ENCODE data around the gene ITPRID1.

Gene ITPRID1

DNA sequence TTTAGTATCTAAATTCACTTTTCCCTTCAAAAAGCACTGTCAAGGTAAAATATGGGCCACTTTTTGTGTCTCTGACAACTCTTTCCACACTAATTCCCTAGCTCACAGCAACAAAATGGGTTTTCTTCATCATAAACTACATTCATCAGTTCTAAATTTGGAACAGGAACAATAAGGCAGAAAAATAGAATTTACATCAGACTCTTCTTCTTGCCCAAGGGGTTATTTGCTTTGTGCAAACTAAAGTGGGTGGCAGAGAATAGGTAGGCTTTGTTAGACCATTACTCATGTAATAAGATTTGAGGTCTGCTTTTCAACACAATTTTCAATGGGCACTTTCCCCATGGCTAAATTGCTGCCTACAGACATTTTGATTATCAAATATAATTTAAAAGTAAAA is 155.6 kb downstream of the ITPRID1 start:
- TF ChIP-seq CREB1 (IDR thresholded peaks at IDR 0.05; ENCODE audit: low read depth) (no peak), REST (IDR thresholded peaks at IDR 0.05; ENCODE audit: low read depth) (no peak), YY1 (IDR thresholded peaks at IDR 0.05; ENCODE audit: low read depth) (no peak), EP300 (IDR thresholded peaks at IDR 0.05; ENCODE audit: borderline replicate concordance) (no peak), RAD21 (IDR thresholded peaks at IDR 0.05; ENCODE audit: low read depth) (no peak), TEAD4 (IDR thresholded peaks at IDR 0.05) (no peak), CEBPB (IDR thresholded peaks at IDR 0.05) (no peak), TAF1 (IDR thresholded peaks at IDR 0.05; ENCODE audit: low read depth) (no peak), TCF12 (IDR thresholded peaks at IDR 0.05; ENCODE audit: low read depth) (no peak), ZBTB7A (IDR thresholded peaks at IDR 0.05; ENCODE audit: low read depth) (no peak), USF1 (IDR thresholded peaks at IDR 0.05) (no peak), EGR1 (IDR thresholded peaks at IDR 0.05) (no peak), NFIC (IDR thresholded peaks at IDR 0.05) (no peak), FOXM1 (IDR thresholded peaks at IDR 0.05; ENCODE audit: borderline replicate concordance, low read depth) (no peak)
- TF ChIP-seq, protein P1, sequence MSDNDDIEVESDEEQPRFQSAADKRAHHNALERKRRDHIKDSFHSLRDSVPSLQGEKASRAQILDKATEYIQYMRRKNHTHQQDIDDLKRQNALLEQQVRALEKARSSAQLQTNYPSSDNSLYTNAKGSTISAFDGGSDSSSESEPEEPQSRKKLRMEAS (IDR thresholded peaks at IDR 0.05): no peak

DNA sequence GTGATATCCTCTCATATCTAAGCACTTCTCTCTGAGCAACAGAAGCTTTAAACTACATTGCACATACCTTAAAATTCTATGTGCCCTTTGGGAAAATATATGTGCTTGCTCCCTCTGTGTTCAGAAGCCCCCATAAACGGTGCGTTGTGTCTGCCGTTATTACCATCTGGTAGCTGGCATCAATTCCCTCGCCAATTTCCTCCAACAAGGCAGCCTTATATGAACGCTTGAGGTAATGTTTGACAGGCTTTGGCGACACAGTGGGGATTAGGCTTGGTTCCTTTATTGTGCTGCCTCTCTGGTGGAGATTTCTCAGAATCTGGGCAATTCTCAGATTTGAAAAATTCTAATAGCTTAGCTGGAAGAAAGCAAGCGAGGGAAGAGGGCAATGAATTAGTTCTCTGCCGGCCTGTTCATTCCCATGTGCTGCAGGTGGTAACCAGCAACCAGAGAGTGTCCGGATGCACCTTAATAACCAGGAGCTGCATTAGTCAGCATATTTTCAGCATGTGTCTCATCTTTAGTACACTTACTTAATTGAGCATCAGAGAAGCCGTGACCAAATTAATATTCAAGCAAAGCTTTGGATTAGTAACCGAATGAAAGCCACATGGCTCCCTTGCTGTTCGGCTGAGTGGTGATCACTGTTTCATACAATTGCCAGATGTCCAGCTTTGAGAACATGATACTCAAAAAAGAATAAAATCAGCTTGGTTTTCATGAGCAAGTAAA is 165.8 kb downstream of the ITPRID1 start:
- TF ChIP-seq RAD21 (IDR thresholded peaks at IDR 0.05; ENCODE audit: low read depth): no peak
- no peak for TF ChIP-seq FOXM1 (IDR thresholded peaks at IDR 0.05; ENCODE audit: borderline replicate concordance, low read depth)
- no peak for TF ChIP-seq EP300 (IDR thresholded peaks at IDR 0.05; ENCODE audit: borderline replicate concordance)
- no peak for TF ChIP-seq TCF12 (IDR thresholded peaks at IDR 0.05; ENCODE audit: low read depth)
- no peak for TF ChIP-seq ZBTB7A (IDR thresholded peaks at IDR 0.05; ENCODE audit: low read depth)
- no peak for TF ChIP-seq NFIC (IDR thresholded peaks at IDR 0.05)
- TF ChIP-seq USF1 (IDR thresholded peaks at IDR 0.05): no peak
- TF ChIP-seq, protein P1 (IDR thresholded peaks at IDR 0.05): no peak
- TF ChIP-seq EGR1 (IDR thresholded peaks at IDR 0.05): no peak
- TF ChIP-seq TAF1 (IDR thresholded peaks at IDR 0.05; ENCODE audit: low read depth): no peak
- TF ChIP-seq YY1 (IDR thresholded peaks at IDR 0.05; ENCODE audit: low read depth): no peak
- TF ChIP-seq REST (IDR thresholded peaks at IDR 0.05; ENCODE audit: low read depth): no peak
- no peak for TF ChIP-seq TEAD4 (IDR thresholded peaks at IDR 0.05)
- TF ChIP-seq CEBPB (IDR thresholded peaks at IDR 0.05): no peak
- TF ChIP-seq CREB1 (IDR thresholded peaks at IDR 0.05; ENCODE audit: low read depth): no peak

GRCh38 chr7:31683445-31684225 is 169.7 kb downstream of the ITPRID1 start:
- TF ChIP-seq NFIC (IDR thresholded peaks at IDR 0.05): no peak
- TF ChIP-seq TAF1 (IDR thresholded peaks at IDR 0.05; ENCODE audit: low read depth): no peak
- TF ChIP-seq, protein P1 (IDR thresholded peaks at IDR 0.05): no peak
- no peak for TF ChIP-seq REST (IDR thresholded peaks at IDR 0.05; ENCODE audit: low read depth)
- TF ChIP-seq TEAD4 (IDR thresholded peaks at IDR 0.05): no peak
- no peak for TF ChIP-seq USF1 (IDR thresholded peaks at IDR 0.05)
- no peak for TF ChIP-seq EP300 (IDR thresholded peaks at IDR 0.05; ENCODE audit: borderline replicate concordance)
- no peak for TF ChIP-seq ZBTB7A (IDR thresholded peaks at IDR 0.05; ENCODE audit: low read depth)
- no peak for TF ChIP-seq FOXM1 (IDR thresholded peaks at IDR 0.05; ENCODE audit: borderline replicate concordance, low read depth)
- no peak for TF ChIP-seq YY1 (IDR thresholded peaks at IDR 0.05; ENCODE audit: low read depth)
- no peak for TF ChIP-seq EGR1 (IDR thresholded peaks at IDR 0.05)
- TF ChIP-seq RAD21 (IDR thresholded peaks at IDR 0.05; ENCODE audit: low read depth): no peak
- TF ChIP-seq TCF12 (IDR thresholded peaks at IDR 0.05; ENCODE audit: low read depth): no peak
- TF ChIP-seq CEBPB (IDR thresholded peaks at IDR 0.05): no peak
- TF ChIP-seq CREB1 (IDR thresholded peaks at IDR 0.05; ENCODE audit: low read depth): no peak
